ENCODE data around the gene LYPD1.

DNA sequence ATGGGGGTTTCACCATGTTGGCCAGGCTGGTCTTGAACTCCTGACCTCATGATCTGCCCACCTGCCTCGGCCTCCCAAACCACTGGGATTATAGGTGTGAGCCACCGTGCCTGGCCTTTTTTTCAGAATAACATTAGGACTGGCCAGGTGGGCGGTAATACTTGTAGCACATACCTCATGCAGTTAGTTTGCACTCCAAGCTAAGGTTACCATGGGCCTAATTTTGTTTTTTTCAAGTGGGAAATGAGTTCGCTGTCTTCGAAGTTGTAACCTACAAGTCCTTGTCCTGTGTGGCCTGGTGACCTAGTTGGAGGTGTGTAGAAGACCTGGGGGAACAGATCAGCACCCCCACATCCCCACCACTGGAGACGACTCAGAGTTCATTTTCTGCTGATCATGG is 74.8 kb downstream of the LYPD1 start:
- TF ChIP-seq, protein P1, sequence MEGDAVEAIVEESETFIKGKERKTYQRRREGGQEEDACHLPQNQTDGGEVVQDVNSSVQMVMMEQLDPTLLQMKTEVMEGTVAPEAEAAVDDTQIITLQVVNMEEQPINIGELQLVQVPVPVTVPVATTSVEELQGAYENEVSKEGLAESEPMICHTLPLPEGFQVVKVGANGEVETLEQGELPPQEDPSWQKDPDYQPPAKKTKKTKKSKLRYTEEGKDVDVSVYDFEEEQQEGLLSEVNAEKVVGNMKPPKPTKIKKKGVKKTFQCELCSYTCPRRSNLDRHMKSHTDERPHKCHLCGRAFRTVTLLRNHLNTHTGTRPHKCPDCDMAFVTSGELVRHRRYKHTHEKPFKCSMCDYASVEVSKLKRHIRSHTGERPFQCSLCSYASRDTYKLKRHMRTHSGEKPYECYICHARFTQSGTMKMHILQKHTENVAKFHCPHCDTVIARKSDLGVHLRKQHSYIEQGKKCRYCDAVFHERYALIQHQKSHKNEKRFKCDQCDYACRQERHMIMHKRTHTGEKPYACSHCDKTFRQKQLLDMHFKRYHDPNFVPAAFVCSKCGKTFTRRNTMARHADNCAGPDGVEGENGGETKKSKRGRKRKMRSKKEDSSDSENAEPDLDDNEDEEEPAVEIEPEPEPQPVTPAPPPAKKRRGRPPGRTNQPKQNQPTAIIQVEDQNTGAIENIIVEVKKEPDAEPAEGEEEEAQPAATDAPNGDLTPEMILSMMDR (conservative IDR thresholded peaks at IDR 0.05) = no peak
- TF ChIP-seq ZFX (IDR thresholded peaks at IDR 0.05) = no peak

All from C4-2B (cell line).